ENCODE measurements around the gene EMC8.
A peak's percentile ranks its signal among the peaks of the same experiment; 100 is the strongest.
"Not testable (repeated sequence)": the region's sequence is repeated elsewhere in the genome, so short reads cannot be mapped to it uniquely, and the experiment has no call there.

Gene EMC8

GRCh38 chr16:85834741-85835140 lies 35.4 kb upstream of the EMC8 start:
- no peak for DNase-seq

- no peak for DNase-seq
Observed at GRCh38 chr16:85833219-85833920, 34.0 kb upstream of the EMC8 start.

GRCh38 chr16:85832570-85833218 lies 33.4 kb upstream of the EMC8 start:
- DNase-seq: no peak

- DNase-seq: no peak
Observed at GRCh38 chr16:85830821-85831220, 31.5 kb upstream of the EMC8 start.

- no peak for DNase-seq
Observed at GRCh38 chr16:85829751-85830445, 30.6 kb upstream of the EMC8 start.

GRCh38 chr16:85829171-85829719 lies 29.9 kb upstream of the EMC8 start:
- no peak for DNase-seq

- no peak for DNase-seq
Observed at GRCh38 chr16:85828166-85828565, 28.8 kb upstream of the EMC8 start.

GRCh38 chr16:85826686-85827247 lies 27.4 kb upstream of the EMC8 start:
- DNase-seq: no peak

GRCh38 chr16:85825326-85825725 lies 26.0 kb upstream of the EMC8 start:
- no peak for DNase-seq

GRCh38 chr16:85824161-85825135 lies 25.1 kb upstream of the EMC8 start:
- DNase-seq: no peak

- DNase-seq: no peak
Observed at GRCh38 chr16:85823328-85823920, 24.1 kb upstream of the EMC8 start.

- DNase-seq: no peak
Observed at GRCh38 chr16:85822145-85822544, 22.8 kb upstream of the EMC8 start.

- peak; percentile 57 for DNase-seq
Observed at GRCh38 chr16:85821390-85822135, 22.2 kb upstream of the EMC8 start.

- no peak for DNase-seq
Observed at GRCh38 chr16:85820604-85821372, 21.4 kb upstream of the EMC8 start.

GRCh38 chr16:85819771-85820170 lies 20.4 kb upstream of the EMC8 start:
- no peak for DNase-seq

- peak; percentile 84 for DNase-seq
Observed at GRCh38 chr16:85819245-85819644, 19.9 kb upstream of the EMC8 start.

GRCh38 chr16:85817195-85817594 lies 17.9 kb upstream of the EMC8 start:
- DNase-seq: not testable (repeated sequence)

GRCh38 chr16:85816159-85816558 lies 16.8 kb upstream of the EMC8 start:
- no peak for DNase-seq

- no peak for DNase-seq
Observed at GRCh38 chr16:85812811-85813700, 13.7 kb upstream of the EMC8 start.
